Measurements from ENCODE around the gene PSMD2.

GRCh38 chr3:184328516-184328915 lies 29.5 kb downstream of the PSMD2 start:
- TF ChIP-seq POLR2A (IDR thresholded peaks at IDR 0.05; ENCODE audit: low read length) (no peak), GATA1 (IDR thresholded peaks at IDR 0.05; ENCODE audit: low read depth, low read length) (no peak)
